Stimulated activated CD8-positive, alpha-beta memory T cell treated with anti-CD3 and anti-CD28 coated beads, Interleukin-12 subunit alpha, Interleukin-12 subunit beta, amount 100 ng/mL, for 4 hours (primary cell): ENCODE measurements around the gene MGME1.

Source experiments
- DNase-seq: peaks from one replicate; pipeline ENCODE4 v3.0.0-alpha.2; 2020; ENCODE audit warnings: low read depth

The MGME1 gene, protein sequence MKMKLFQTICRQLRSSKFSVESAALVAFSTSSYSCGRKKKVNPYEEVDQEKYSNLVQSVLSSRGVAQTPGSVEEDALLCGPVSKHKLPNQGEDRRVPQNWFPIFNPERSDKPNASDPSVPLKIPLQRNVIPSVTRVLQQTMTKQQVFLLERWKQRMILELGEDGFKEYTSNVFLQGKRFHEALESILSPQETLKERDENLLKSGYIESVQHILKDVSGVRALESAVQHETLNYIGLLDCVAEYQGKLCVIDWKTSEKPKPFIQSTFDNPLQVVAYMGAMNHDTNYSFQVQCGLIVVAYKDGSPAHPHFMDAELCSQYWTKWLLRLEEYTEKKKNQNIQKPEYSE

DNA sequence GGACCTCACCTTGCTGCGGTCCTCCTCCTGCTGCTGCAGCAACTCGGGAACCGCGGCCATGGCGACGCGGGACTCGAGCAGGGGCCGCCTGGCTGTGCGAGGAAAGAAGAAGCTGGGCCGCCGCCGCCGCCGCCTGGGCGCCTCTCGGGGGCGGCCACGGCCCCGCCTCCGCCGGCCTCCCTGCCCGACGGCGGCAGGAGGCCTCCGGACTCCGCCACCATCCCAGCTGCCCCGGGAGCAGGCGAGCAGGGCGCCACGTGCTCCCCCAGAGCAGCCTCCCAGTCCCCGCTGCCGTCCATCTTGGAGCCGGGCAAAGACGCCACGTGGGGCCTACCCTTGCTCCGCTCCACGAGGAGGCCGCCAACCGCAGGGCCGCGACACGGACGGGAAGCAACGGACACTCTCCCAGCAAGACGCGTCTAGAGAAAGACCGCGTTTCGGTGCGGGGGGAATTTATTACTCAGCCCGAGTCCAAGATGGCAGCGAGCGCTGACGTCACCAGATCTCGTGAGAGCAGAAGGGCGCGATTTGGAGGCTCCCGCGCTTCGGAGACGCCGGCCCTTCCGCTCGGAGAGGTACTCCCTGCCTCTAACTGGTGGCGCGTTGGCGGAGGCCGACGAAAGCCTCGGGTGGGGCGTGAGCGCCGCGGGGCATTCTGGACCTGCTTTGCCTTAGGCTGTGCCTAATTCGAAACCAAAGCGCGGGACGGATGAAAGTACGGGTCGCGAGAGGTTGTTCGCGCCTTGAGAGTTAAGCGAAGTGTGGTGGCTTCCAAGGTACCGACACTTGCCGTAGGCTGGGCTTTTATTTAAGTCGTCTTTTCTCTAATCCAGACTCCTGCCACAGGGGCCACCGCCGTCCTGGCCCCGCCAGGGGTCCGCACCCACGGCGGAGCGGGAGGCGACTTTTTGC lies at the start of gene MGME1, which contains the start of gene SNX5:
Gene MGME1 (plus strand): TSS at position 653 of the 912 bp plus-strand sequence. CDS start 842 bp downstream, outside the sequence.
Gene SNX5 (minus strand): TSS at position 429 of the 912 bp plus-strand sequence. CDS start 369 bp downstream, at position 60.
- DNase-seq, result peak; percentile 99

DNA sequence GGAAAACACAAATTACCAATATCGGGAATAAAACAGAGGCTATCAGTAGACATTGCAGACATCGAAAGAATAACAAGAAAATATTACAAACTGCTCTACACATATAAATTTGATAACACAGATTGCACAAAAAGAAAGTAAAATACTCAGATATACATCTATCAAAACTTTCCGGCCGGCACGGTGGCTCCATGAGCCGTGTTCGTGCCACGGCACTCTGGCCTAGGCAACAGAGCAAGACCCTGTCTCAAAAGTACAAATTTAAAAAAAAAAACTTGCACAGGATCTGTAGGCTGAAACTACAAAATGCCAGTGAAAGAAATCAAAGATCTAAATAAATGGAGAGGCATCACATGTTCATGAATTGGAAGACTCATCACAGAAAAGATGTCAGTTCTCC lies 49.7 kb upstream of the MGME1 start:
- DNase-seq, result no peak

DNA sequence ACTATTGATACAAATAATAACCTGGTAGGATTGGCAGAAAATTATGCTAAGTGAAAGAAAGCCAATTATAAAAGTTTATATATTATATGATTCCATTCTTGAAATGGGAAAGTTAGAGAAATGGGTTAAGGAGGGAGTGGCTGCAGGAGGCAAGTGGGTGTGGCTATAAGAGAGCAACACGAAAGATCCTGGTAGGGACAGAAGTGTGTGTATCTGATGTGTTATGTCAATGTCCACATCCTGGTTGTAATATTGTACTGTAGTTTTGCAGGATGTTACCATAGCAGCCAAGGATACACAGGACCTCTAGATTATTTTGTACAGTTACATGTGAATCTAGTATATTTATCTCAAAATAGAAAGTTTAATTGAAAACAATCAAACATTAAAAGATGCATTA lies 47.0 kb upstream of the MGME1 start:
- no peak for DNase-seq

DNA sequence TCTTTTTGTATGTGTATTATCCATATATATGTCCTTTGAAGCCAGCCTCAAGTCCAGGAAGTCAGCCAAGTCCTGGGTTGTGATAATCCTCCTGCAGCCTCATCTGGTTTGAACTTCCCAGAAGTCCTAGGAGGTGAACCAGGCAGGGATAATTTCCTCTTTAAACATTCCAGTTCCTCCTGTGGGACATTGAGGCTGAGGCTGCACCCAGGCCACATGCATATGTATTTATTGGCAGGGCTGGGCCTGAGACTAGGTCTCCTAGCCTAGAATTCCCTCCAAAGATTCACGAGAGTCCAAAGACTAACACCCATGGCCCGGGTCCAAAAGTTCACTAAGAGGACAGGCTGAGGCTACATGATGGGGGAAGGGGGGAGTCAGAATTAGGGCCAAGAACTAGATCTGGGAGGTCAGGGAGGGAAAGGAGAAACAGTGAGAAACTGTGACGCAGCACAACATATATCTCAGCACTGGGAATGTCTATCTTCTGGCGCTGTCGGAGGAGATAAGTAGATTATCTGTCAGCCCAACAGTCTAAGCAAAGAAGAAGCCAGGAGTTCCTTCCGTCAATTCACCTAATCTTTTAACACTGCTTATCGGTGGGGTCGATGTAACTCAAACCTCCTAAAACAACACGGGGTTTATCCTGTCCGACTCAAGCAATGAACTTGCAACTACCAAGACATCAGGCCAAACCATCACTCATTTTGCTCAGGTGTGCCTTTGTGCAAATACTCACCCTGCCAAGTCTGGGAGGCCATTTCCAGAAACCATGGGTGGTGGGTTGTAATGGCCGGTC lies 43.5 kb upstream of the MGME1 start:
- DNase-seq, result no peak

DNA sequence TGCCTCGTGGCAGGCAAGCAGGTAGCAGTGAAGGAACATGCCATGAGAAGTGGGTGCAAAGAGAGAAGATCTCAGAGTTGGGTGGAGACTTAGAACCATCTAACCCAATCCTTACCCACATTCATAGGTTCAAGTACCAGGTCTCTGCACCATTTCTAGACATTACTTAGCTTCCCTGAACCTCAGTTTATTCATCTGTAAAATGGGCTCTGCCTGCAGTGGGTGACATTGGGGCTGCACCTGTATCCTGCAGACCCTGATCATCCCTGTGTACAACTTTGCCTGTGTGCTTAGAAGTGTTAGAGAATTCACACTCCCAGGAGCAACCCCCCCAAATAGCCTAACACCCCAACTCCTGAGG lies 42.9 kb upstream of the MGME1 start:
- DNase-seq, result no peak

DNA sequence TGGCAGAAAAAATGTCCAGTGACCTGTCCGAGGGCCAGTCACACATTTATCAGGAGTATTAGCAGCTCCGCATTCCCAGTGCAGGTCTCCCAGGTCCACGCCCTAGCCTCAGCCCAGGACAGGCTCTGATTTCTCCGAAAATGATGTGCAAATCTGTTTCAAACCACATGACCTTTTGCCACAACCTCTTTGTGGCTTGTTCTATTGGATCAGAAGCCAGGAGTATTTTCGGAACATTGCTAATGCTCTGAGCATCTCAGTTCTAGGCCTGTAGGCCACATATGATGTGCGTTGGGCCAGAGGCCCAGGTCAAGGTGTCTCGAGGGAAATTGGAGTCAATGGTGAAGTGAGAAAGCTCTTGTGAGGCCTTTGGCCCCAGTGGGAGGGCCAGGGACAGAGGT lies 40.6 kb upstream of the MGME1 start:
- DNase-seq, result no peak

DNA sequence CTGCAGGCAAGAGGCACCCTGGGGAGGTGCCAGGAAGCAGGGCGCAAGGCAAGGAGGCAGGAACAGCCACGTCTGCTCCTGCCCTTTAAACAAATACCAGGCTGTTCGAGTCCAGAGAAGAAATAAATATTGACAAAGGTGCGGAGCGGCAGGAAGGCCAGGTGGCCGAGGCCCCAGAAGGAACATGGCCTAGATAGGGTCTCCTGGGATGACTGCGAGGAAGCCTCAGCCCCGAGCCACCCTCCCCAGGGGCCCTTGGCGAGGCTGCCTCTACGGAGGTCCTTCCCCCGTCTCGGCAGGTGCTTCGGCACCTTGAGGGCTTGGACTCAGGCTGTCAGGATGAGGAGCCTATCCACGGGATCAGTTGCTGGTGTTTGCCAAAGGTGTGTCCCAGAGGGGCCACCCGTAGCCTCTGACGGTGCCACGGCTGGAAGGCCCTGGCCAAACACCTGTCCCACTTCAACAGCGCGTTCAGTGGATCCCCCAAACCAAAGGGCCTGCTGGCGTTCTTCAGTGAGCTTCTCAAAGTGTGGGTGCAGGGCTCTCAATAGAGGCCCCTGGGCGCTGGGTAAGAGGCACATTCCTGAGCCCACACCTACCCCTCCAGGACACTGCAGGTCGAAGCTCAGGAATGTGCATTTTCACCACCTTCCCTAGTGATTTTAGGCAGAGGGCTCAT lies 40.0 kb upstream of the MGME1 start:
- DNase-seq, result no peak

DNA sequence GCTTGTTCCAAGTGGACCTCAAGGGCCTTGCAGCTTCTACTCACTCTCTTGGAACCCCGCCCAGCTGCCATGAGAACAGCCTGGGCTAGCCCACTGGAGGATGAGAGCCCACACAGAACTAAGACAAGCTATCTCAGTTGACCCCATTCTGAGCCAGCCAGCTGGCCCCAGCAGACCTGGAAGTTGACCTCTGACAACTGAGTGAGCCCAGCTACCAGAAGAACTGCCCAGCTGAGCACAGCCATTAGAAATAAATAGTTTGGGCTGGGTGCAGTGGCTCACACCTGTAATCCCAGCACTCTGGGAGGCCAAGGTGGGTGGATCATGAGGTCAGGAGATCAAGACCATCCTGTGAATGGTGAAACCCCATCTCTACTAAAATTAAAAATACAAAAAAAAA lies 37.3 kb upstream of the MGME1 start:
- DNase-seq, result no peak

DNA sequence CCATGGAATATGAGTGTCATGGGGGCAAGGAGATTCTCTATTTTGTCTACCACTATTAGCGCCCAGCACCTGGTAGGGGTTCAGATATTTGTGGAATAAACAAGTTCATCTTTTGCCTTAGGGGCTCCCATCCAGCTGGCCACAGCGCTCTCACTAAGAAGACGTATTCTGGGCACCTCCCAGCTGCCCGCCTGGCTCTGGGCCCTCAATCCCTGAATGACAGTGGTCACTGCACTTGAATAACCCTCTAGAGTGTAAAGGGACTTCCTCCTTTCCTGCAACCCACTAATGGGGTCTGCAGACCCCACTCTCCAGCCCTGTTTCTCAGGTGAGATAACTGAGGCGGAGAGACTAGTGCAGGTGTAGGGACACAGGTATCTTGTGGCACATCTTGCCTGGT lies 36.4 kb upstream of the MGME1 start:
- no peak for DNase-seq

DNA sequence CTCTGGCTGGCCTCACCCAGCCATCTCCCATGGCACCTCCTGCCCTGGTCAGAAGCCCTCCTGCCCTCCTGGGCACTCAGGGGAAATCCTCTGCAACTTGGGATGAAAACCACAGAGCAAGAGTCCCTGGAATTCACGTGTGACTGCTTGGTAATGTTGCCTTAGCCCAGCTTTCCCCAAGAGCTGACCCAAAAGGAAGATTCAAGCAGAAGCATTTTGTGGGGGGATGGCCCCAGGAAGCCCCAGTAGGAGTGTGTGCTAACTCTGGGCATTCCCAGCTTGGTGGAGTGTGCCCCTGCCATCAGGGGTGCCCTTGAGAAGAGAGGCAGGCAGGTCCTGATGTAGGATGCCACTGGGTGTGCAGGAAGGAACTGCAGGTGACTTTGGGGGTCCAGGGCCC lies 35.7 kb upstream of the MGME1 start:
- no peak for DNase-seq

DNA sequence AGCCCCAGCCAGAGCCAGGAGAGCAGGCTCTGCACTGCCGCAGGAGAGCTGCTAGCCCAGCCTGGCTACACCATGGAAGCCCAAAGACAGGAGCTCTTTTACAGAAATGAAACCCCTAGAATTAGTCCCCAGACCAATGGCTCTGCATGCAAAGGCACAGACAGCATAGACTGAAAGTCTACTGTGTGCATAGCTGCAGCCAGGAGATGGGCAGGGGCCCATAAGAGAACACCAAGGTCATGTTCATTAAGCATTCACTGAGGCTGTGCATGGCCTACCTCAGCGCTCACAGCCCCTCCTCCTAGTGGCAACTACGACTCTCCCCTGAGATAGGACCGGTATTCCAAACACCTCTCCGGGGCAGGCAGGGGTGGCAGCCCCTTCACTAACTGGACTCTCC lies 35.1 kb upstream of the MGME1 start:
- DNase-seq, result no peak

DNA sequence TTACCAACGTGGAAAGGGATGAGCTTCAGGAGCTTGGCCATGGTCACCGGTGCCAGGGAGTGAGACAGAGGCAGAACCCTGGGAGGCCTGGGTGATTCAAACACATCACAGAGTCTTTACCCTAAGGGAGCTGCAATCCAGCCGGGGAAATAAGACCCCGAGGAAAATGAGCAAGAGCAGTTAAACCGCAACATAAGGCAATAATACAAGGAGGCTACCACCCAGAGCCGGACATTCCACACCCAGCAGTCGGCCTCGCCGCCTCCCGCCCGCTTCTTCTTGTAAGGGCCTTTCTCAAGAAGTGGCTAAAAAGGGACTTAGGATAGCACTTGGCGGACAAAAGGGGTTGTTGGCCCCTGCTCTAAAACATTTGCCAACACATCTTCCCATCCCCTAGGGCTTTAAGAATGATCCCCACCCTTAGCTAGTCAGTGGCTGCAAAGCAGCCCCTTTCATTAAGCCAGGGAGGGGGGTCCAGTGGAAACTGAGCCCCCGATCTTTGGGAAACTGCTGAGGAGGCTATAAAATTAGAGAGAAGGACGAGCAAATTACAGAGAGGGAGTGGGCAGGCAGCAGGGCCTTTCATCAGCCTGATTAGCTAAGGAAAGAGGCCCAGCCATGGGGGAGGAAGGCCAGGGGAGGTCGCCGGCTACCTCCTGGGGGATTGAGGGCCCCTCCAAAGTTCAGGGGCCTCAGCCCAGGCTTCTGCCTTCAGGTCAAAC lies 34.5 kb upstream of the MGME1 start:
- no peak for DNase-seq

DNA sequence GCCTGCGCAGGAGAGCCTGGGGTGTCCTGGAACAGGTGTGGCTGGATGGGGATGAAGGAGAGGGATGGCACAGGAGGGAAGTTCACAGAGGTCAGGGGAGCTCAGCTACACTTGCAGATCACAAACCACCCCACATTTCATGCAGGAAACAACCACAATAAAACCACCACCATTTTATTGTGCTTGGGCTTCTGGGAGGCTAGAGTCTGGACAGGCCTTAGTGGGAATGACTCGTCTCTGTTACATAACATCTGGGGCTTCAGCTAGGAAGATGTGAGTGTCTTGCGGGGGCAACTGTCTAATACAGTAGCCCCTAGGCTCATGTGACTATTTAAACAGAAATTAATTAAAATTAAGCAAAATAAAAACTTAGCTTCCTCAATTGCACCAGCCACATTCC lies 33.6 kb upstream of the MGME1 start:
- no peak for DNase-seq

DNA sequence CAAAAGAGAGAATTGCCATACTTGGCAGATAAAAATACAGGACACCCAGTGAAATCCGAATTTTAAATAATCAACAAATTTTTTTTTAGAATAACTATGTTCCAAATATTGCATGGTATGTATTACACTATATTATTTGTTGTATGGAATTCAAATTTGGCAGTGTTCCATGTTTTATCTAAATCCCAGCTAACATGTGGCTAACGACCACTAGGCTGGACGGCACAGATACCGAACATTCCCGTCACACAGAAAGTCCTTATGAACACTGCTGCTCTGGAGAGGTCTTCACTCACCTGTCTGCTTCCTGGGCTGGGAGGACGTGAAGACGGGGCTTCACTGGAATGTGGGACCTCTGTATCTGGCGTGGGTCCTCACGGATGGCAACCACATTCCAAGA lies 33.1 kb upstream of the MGME1 start:
- DNase-seq, result no peak

DNA sequence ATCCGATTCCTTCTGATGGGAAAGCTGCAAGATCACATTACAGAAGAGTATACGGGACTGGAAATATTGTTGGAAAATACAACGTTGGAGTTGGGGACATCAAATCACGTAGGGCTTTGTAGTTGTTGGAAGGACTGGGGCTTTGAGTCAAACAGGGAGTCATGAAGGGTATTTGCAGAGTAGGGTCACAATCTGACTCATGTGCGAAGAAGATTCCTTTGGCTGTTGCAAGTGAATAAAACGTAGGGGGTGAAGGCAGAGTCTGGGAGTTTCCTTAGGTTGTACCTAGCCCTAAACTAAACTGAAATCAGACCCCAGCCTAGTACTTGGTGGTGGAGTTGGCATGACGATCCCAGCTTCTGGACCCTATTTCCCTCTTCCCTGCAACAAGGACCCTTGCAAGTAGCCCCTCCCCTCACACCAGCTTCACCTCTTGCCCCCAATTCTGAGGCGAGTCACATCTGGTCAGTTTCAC lies 32.5 kb upstream of the MGME1 start:
- no peak for DNase-seq

DNA sequence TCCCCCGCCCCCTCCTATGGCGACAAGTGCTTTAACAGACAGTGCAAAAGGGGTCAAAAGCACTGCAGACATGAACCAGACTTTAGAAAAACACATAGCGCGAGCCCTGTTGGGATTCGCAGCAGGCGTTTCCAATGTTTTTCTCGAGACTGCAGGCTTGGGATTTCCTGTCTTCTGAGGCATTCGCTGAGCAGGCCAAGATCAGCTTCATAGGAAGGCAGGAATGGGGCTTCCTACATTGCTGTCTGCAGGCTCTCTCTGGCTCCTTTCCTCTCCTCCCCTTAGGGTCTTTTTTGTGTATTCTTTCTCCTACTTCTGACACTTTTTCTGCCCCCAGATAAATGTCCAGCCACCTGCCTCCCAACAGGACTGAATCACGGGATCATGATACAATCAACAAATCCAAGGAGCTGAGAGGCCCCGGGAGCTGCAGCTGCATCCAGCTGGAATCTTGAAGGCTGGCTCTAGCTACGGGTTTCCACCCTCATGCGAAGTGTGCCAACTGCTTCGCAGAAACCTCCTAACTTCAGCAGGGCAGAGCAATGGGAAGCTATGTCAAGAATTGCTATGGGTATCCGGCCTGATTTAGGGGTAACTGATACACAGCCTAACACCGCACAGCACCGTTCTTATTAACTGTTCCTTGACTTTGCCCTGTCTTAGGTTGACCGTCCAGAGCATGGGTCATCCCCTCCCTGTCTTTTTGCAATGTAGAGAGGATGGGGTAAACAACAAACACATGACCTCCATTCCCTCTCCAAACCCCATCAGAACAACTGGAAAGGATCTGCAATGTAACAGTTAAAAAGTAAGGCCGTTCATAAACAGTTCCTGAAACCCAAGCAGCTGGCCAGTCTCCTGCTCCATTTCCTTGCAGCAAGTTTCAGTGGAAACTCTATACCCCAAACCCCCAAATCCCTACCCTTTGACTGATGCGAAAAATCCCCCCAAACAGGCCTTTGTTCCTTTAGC lies 31.8 kb upstream of the MGME1 start:
- no peak for DNase-seq

DNA sequence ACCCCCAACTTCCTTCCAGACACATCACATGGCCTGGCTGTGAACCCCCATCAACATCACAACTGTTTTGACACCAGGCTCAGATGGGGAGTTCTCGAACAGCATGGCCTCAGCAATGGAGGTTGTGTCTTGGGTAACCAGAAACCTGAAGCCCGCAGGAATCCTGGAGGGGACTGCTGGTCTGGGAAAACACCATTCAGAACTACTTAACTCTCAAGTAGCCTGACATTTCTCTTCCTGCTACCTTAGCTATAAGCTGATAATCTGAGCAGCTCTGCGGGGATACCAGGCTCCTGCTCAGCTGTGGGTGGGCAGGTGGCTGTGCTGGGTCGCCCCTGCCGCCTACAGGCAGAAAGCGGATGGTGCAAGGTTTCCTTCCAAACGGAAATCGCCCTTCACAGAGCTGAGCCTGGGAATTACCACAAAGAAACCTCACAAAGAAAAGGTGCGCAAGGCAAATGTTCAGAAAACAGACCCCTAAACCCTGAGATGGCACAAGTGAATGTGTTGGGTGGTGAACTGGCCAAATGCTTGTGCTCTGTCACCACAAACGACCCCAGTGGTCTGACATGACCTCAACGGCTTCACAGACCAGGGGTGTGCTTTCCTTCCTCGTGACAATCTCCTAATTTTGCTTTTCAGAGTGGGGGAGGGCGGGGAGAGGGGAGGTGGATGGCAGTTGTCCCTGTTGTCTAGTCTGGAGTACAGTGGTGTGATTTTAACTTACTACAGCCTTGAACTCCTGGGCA lies 29.8 kb upstream of the MGME1 start:
- DNase-seq, result peak; percentile 33

DNA sequence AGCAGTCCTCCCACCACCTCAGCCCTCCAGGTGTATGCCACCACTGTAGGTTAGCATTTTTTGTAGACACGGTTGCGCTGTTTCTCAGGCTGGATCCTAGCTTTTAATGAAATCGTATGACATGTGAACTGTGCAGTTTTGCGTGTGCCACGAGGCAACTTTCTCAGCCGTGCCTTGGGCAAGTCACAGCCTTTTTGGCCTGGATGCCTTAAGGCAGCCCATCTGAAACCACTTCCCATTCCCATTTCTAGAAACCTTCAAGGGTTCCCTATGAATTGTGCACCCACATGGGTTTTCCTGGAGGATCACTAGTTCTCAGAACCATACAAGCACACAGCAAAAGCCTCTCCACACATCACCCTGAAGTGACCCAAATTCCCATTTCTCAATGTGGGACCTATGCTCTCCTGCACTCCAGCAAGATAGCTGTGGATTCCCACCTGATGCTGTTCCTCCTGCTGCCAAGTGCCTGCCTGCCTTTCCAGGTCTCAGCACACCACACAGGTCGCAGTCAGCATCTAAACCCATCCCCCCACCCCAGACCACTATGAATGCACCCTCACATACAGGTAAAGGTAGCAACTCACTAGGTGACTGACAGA lies 29.1 kb upstream of the MGME1 start:
- DNase-seq, result no peak
